WI38 (cell line): ENCODE data around the gene CCDC102A.
"Not testable (repeated sequence)": the region's sequence is repeated elsewhere in the genome, so short reads cannot be mapped to it uniquely, and the experiment has no call there.

Source experiments
- H3K4me3 ChIP-seq: 2 replicates; pipeline ENCODE4 v1.5.1; 2011; ENCODE audit warnings: low read depth, mild to moderate bottlenecking, control low read depth, low read length
- CTCF ChIP-seq: IDR thresholded peaks from 2 replicates; pipeline ENCODE4 v1.5.1; 2012; ENCODE audit warnings: low read depth, mild to moderate bottlenecking, control low read depth, low read length

CCDC102A gene

GRCh38 chr16:57570301-57571070 is 34.1 kb upstream of the CCDC102A start:
- TF ChIP-seq CTCF, result no peak
- no peak overlapping the region for H3K4me3 ChIP-seq

GRCh38 chr16:57569306-57569946 is 33.1 kb upstream of the CCDC102A start:
- TF ChIP-seq CTCF, result no peak
- H3K4me3 ChIP-seq, result no peak overlapping the region

- not testable (repeated sequence) for H3K4me3 ChIP-seq
Observed at GRCh38 chr16:57568772-57569171, 32.4 kb upstream of the CCDC102A start.

GRCh38 chr16:57568173-57568678 is 31.9 kb upstream of the CCDC102A start:
- H3K4me3 ChIP-seq, result no peak overlapping the region
- TF ChIP-seq CTCF, result no peak

- no peak overlapping the region for H3K4me3 ChIP-seq
- TF ChIP-seq CTCF, result no peak
Observed at GRCh38 chr16:57567691-57568090, 31.3 kb upstream of the CCDC102A start.

- no peak for TF ChIP-seq CTCF
- no peak overlapping the region for H3K4me3 ChIP-seq
Observed at GRCh38 chr16:57566436-57566835, 30.1 kb upstream of the CCDC102A start.

GRCh38 chr16:57565461-57565860 is 29.1 kb upstream of the CCDC102A start:
- H3K4me3 ChIP-seq, result no peak overlapping the region
- no peak for TF ChIP-seq CTCF
